Measurements from ENCODE around the gene REEP1.
"Not testable (repeated sequence)": the region's sequence is repeated elsewhere in the genome, so short reads cannot be mapped to it uniquely, and the experiment has no call there.

REEP1 gene

DNA sequence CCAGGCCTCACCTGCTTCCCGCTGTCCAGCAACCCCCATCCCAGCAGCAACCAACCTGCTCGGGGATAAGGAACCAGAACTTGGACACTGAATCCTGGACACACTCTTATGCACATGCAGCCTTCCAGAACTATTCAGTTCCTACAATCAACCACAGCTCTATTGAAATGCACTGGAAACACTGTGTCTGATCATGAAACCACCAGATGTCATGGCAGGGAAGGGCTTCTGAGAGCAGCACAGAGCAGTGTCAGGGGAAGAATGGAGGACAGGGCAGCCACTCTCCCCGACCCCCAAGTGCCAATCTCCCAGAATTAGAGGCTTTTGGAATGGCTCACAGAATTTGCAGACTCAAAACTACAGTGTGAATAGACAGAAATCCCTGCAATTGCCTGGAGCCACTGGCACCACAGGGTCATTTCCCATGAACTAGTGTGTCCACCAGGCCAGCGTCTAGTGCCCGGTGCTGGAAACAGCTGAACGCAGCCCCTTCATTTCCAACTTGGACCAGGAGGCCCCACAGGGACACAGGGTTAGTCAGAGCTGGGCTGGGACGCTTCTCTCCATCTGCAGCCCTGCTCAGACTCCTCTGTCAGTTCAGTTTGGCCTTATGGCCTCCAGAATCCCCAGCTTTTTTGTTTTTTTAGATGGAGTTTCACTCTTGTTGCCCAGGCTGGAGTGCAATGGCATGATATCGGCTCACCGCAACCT, 112.6 kb downstream of the REEP1 start:
- DNase-seq (ENCODE audit: low read depth) = no peak

DNA sequence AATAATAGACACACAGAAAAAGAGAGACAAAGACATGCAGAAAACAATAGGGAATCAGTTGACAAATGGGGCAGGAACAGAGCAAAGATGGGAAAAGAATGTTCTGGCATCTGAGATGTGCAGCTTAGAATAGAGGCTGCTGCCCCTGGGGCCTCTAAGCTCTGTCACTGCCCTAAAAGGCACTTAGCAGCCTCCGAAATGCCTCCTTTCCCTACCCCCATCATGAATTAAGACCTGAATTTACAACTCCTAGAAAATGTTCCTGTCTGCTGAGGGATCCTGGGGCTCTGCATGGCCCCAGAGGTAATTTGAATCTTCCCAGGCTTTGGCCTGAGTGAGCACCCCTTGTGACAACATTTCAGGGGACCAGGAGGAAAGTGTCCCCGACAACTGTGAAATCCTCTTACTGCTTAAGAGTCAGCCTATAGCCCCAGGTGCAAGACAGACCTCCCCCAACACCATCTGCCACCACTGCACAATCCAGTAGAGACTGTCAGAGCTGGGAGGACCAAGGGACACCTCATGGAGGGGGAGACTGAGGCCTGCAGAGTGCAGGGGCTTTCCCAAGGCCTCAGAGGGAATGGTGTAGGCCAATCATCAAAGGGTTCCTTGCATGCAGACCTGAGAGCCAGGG, 113.4 kb downstream of the REEP1 start:
- DNase-seq (ENCODE audit: low read depth) = no peak

DNA sequence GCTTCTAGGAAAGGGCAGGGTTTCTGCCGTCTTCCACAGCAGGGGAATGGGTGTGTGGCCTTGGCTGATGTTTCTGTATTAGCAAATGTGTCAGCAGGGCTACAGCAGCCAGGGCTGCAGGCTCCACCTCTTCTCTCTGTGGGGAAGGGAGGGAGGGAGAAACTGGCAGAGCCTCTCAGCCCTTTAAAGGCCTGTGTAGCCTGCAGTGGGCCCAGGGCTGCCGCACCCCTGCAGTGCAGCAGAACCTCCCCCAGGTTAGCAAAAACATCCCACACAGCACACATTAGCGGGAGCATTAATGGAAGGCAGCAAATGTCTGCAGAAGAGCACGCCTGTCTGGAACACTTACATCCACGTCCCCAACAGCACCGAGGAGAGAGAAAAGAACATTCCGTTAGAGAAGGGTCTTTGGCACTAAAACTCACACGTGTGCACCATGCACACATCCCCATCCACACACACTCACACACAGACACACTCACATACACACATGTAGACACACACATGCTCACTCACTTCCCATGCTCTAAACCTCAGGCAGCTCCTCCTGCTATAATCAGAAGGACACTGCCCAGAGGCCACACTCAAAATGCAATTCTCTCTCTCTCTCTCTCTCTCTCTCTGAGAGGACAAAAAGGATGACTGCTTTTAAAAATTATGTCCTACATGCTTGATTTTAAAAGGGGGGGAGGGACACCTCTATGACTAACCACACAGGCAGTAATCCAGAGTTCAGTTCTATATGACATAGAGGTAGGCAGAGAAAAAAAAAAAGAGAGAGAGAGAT, 114.1 kb downstream of the REEP1 start:
- no peak for DNase-seq (ENCODE audit: low read depth)

DNA sequence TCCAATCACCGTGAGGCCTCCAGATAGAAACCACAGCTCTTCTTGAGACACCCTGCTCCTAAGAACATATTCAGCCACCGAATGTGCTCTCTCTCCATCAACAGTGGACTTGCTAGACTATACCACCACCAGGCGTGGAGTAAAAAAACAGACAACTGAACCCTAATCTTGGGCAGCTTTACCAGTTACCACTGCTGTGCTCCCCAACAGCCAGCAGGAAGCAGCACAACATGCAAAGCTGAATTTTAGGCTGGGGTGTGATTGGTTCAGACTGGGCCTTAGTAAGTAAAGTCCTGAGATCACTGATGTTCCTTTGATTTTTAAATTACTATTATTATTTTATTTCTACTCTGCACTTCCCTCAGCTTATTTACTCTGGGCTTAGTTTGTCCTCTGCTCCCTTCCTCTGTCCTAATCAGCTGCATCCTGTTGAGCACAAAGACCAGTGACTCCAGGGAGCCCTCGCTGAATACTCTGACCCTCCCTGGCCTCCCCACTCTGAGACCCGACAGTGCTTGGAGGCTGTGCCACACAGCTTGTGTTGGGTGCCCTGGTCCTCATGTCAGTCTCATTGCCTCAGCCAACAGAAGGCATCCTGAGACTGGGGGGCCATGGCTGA, 116.3 kb downstream of the REEP1 start:
- DNase-seq (ENCODE audit: low read depth) = peak; percentile 60

DNA sequence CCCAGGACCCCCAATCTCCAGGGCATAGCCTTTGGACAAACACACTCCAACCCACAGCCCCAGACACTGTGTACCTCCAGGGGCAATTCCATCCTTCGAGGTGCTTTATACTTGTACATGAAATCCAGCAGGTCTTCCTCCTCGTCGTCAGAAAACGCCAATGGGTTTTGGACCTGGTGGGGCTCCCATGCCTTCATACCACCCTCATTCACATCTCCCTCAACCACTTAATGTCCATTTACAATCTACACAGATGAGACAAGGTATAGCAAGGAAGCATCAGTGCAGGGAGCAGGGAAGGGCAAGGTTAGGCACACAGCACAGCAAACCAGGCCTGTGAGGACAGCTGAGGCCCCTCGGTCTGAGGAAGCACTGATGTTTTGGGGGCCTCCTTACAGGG, 117.5 kb downstream of the REEP1 start:
- no peak for DNase-seq (ENCODE audit: low read depth)

DNA sequence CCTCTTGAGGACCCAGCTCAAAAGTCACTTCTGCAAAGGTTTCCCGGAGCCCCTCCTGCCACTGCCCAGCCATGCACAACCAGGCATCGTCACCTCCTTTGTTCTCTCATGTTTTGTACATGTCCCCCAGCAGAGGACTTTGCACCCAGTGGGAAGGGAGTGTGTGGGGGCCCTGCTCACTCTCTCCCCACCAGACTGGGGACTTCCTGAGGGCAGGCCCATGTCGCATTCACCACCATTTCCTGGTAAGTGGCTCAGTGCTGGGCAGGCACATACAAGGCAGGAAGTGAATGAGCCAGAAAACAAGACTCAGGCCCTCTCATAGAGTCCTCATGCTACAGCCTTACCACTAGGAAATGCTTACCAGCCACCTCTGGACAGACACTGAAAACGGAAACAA, 119.3 kb downstream of the REEP1 start:
- DNase-seq (ENCODE audit: low read depth) = no peak

DNA sequence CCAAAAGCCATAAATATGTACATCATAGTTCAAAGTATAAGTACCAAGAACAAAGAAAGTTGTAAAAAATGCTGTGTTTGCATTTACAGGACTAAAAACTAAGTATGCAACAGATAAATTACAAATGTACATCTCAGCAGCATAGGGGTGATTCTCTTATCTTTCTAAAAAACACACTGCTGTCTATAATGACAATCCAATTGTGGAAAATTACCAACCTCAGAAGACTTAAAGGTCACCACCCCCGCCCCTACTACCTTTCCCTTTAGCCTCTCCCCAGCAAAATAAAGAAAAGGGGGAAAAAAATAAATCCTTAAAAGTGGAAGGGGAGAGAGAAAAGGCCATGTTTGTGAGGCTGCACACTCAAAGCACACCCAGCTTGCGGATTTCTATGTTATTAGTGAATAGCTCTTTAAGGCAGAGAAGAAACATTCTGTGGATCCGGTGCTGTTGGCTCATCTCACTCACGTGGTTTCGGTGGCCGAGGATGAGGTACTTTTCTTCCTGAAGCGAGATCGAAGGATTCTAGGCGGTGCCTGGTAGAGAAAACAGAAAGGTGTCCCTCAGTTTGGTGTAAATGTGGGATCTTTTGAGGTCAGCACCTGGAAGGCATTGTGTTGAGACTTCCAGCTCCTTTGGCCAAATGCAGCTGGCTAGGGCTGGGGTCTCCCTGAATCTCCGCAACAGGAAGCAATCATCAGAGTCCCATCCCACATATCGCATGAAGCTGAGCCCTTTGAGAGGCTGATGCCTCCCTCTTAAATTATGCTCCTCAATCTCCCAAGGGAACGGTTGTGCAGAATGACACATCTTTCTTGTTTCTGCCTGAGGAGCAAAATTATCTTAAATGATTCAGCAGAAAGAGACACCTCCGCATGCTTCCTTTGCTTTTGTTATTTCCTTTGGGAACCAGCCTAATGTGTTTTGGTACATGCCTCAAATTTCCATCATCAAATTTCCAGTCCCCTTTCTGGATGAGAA, 120.6 kb downstream of the REEP1 start:
- DNase-seq (ENCODE audit: low read depth) = no peak

DNA sequence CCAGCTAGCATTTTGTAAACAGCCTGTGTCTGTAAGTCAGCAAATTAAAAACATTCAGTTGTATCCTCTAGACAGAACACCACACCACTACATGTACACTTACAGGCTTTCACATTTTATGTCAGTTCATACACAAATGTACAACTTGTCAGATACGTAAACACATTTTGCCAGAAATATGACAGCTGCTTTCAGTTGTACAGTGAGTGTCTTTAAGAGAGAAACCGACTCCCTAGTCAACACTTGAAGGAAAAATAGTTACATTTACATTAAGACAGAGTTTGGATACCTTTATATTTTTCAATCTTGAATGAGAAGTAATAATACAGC, 123.0 kb downstream of the REEP1 start:
- DNase-seq (ENCODE audit: low read depth) = no peak

DNA sequence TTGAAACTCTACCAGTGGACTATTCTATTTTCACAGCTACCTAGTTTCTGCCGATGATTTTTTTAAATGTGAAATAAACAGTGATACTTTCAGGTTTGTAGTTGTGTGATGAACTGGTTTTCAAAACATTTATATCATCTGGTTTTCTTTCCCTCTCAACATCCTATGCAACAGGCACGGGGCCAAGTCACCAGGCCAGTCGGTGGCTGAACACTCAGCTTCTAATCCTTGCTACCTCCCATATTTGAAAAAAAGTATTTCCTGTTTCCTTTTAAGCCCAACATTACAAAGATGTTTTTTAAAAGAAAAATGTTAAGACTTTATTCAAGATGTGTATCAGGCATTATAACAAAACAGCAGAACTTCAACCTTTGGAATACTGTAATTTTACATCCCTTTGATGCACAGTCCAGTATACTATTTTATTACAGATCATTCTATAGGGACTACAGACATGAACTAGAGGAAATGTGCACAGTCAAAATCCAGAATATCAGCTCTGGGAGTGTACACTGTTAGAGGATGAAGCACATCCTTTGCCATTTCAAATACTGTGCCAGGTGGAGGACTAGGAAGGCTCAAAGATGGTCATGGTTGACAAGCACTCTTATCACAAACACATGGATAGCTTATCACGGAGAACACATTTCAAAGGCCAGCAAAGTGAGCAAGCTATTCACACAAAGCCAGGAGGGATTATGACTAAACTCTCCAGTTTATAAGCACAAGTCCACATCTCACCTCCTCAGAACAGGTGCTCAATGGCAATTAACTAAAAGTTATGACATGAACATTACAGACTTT, 123.5 kb downstream of the REEP1 start:
- DNase-seq (ENCODE audit: low read depth) = no peak

DNA sequence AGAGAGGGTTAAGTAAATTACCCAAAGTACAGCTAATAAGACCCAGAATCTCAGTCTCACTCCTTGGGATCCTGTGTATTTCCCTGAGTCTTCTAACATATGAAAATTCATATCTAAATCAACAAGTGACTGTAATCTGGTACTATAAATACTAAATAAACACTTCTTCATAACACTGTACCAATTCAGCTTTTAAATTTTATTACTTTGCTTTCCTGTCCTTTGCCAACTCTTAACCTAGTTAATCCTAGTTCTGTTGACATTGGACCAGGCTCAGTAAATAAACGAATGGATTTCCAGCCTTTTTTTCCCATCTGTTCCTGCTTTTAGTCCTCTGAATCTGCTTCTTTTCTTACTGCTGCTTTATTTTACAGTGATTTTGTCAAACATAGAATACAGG, 124.4 kb downstream of the REEP1 start:
- no peak for DNase-seq (ENCODE audit: low read depth)

DNA sequence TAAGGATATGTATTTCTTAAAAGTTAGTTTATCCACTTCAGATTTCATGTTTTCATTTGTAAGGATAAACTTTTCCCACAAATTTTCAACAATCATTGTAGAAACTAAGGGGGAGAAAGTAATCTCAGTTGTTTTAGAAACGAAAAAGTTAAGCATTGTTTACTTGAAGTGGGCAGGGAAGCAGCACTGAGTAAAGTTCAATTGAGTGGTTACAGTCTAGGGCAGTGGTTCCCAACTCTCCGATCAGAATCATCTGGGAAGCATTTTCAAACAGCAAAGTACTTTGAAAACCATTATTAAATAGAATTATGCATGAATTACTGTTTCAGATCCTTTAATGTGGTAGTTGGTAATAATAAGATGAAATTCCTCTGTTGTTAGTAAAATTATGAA, 125.6 kb downstream of the REEP1 start:
- DNase-seq (ENCODE audit: low read depth) = no peak

DNA sequence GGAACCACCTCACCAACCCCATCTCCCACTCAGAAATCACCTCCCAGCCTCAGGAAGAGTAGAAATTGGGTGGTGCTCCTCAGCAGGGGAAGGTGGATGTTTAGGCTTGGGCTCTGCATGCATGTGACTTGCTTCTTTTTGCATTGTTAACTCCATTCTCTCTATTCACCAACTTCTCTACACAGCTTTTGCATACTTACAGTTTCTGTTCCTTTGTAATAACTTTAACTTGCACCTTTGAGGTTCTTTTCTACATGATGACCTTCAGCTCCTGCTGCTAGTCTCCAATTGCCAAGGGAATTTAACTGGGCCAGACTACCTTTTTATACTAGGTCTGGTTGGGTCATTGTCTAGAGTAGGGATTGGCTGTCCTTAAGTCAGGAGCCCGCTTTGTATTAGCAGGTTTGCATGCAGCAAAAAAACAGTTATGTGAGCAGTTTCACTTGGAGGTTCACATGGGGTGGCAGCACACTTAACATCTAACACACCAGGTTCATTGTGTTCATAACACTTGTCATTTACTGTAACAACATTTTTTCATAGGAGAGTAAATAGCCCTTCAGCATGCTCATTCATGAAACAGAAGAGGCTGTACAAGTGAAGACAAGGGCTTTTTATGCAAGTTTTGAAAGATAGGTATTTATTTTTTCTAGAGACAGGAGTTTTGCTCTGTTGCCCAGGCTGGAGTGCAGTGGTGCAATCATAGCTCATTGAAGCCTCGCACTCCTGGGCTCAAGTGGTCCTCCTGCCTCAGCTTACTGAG, 126.2 kb downstream of the REEP1 start:
- no peak for DNase-seq (ENCODE audit: low read depth)

DNA sequence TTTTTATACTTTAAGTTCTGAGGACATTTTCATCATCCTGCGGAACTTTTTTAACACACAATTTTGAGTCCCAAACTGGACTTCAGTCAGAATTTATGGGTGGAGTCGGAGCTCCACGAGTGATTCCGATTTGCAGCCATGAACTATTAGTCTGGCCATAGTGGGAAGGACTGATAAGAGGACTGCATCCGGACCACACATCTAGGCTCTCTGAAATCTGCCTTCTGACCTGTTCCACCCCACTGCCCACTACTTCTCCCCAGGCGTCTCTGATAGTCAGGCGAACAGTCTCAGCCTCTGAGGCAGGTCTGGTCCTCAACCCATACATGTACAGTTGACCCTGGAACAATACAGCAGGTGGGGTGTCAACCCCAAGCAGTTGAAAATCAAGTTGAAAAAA, 133.0 kb downstream of the REEP1 start:
- no peak for DNase-seq (ENCODE audit: low read depth)

DNA sequence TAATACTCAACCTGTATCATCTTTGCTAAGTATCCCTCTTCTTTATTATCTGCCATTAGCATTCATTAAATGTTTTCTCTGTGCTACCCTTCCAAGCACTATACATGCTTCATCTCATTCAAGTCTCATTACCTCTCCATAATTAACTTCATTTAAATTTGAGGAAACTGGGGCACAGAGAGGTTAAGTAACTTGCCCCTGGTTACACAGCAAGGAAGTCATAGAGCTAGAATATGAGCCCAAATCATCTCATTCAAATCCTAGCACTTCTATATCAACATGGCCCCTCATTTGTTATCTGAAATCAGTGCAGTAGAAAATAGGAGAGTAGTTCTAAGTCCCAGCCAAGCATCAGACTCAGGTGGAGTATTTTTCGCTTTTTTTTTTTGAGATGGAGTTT, 133.8 kb downstream of the REEP1 start:
- no peak for DNase-seq (ENCODE audit: low read depth)

DNA sequence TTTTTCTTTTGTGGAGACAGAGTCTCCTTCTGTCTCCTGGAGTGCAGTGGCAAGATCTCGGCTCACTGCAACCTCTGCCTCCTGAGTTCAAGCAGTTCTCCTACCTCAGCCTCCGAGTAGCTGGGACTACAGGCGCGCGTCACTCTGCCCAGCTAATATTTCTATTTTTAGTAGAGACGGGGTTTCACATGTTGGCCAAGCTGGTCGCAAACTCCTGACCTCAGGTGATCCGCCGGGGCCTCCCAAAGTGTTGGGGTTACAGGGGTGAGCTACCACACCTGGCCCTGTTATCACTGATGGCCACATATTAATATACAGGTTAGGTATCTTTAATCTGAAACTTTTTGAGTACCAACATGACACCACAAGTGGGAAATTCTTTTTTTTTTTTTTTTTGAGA, 134.7 kb downstream of the REEP1 start:
- DNase-seq (ENCODE audit: low read depth) = no peak

DNA sequence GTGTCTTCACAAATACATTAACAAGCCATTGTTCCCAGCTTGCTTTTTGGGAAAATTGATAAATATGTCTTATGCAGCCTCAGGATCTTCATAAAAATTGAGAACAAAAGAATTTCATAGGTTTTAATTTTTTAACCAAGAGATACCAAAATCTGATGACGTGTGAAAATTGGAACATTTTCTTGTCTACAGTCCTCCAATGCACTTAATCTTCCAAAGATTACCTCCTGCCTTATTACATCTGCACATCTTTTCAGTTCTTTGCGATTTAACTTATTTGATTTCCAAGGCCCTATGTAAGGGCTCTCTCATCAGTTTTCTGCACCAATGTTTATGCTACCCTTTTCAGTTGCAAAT, 135.1 kb downstream of the REEP1 start:
- no peak for DNase-seq (ENCODE audit: low read depth)

DNA sequence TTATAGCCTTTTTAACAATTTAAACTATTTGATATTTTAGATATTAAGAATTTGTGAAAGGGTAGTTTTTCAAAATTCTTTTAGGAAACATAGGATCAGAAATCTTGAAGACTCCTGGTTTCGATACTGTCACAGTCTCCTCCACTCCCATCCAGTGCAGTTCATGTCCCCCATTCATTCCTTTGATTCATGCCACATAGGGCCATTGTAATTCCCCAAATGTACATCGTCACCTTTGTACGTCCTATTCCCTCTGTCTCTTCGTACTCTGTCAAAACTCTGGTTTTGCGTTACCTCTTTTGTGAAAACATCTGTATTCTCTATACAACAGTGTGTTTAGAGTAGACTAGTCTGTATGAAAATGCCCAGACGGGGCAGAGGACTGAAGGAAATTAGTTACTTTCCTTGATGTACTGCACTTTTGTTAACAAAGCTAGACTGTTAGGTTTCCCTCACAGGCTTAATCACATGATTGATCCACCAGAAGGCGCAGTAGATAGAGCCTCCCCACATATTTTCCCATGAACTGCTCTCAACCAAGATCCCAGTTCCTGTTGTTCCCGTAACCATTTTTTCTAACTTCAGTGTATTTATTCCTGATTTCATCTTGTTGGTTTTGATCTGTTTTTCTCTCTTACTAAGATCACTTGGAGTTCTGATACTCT, 135.6 kb downstream of the REEP1 start:
- no peak for DNase-seq (ENCODE audit: low read depth)

DNA sequence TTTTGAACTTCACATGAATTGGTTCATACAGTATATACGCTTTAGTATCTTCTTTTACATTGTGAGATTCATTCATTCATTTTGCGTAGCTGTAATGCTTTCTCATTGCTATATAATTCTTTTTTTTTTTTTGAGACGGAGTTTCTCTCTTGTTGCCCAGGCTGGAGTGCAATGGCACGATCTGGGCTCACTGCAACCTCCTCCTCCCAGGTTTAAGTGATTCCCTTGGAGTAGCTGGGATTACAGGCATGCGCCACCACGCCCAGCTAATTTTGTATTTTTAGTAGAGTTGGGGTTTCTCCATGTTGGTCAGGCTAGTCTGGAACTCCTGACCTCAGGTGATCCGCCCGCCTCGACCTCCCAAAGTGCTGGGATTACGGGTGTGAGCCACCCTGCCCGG, 136.9 kb downstream of the REEP1 start:
- not testable (repeated sequence) for DNase-seq (ENCODE audit: low read depth)

DNA sequence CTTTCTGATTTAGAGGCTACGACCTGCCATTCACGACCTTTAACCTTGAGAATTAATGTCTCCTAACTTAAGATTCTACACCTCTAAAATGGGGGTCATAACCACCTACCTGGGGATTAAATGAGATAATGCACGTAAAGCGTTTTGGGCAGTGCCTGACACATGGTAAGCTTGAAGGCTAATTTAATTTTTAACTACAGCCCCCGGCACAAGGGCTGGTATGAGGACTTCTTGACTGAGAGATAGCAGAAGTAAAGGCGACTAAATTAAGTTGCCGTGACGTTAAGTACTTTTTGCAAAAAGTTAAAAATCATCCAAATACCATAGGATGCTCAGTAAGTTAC, 137.6 kb downstream of the REEP1 start:
- no peak for DNase-seq (ENCODE audit: low read depth)

Measured in activated T-cell treated with anti-CD3 and anti-CD28 coated beads for 24 hours (primary cell).